ENCODE measurements around the gene KCNAB2. TPM values are rescaled to one million over a fixed set of nuclear protein-coding genes. Genes with fewer than 3 reads are reported as not detected.

The KCNAB2 gene
- total RNA-seq, 1 donor from 2014 or later: 7.2 TPM

GRCh38 chr1:6136516-6137220, 91.0 kb downstream of the KCNAB2 start:
- no peak for DNase-seq (ENCODE audit: extremely low spot score, unreplicated experiment)
- Mint-ChIP-seq H3K27ac (no peak overlapping the region), H3K27me3 (peaks cover 15% of the 10 kb centered on the region), H3K36me3 (no peaks in the 10 kb centered on the region), H3K9me3 (peaks cover 10% of the 10 kb centered on the region), H3K4me3 (no peak overlapping the region), H3K4me1 (ENCODE audit: unreplicated experiment) (no peaks in the 10 kb centered on the region)
- TF ChIP-seq CTCF (conservative IDR thresholded peaks at IDR 0.05): no peak

DNA sequence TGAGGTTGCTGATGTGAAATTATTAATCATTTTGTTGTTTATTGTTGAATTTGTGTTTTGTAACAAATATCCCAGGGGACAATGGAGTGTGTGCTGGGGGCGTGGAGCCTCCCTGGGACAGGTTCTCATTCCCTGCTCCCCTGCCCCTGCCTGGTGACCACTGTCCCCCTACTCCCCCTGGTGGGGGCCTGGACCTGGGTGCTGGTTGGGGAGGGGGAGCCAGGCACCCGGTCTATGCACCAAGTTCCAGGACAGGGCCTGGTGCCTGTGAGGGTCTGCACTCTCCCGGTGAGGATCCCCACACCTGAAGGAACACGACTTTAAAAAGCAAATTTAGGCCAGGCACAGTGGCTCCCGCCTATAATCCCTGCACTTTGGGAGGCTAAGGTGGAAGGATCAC, 92.1 kb downstream of the KCNAB2 start:
- no peaks in the 10 kb centered on the region for H3K36me3 Mint-ChIP-seq

DNA sequence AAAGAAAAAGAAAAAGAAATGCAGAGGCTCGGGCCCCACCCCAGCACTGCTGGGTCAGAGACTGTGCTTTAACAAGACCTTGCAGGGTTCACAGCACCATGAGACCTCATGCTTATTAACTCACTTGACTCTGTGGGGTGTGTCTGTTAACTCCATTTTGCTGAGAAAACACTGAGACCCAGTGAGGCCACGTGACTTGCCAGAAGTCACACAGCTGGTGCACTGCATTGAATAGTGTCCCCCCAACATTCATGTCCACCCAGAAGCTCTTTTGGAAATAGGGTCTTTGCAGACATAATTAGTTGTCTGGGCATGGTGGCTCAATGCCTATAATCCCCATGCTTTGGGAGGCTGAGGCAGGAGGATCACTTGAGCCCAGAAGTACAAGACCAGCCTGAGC, 94.7 kb downstream of the KCNAB2 start:
- Mint-ChIP-seq H3K27me3 (peaks cover 8% of the 10 kb centered on the region), H3K4me3 (no peak overlapping the region), H3K9me3 (no peaks in the 10 kb centered on the region), H3K4me1 (ENCODE audit: unreplicated experiment) (peaks cover 11% of the 10 kb centered on the region), H3K27ac (no peak overlapping the region), H3K36me3 (no peaks in the 10 kb centered on the region)
- TF ChIP-seq CTCF (conservative IDR thresholded peaks at IDR 0.05): no peak
- no peak for DNase-seq (ENCODE audit: extremely low spot score, unreplicated experiment)

More for the DNA sequence above, 92.1 kb downstream of the KCNAB2 start:
- peaks cover under 1% of the 10 kb centered on the region for H3K9me3 Mint-ChIP-seq
- TF ChIP-seq CTCF (conservative IDR thresholded peaks at IDR 0.05): no peak
- H3K4me1 Mint-ChIP-seq (ENCODE audit: unreplicated experiment): no peaks in the 10 kb centered on the region
- no peak overlapping the region for H3K4me3 Mint-ChIP-seq
- DNase-seq (ENCODE audit: extremely low spot score, unreplicated experiment): no peak
- H3K27ac Mint-ChIP-seq: no peak overlapping the region
- peaks cover 6% of the 10 kb centered on the region for H3K27me3 Mint-ChIP-seq

DNA sequence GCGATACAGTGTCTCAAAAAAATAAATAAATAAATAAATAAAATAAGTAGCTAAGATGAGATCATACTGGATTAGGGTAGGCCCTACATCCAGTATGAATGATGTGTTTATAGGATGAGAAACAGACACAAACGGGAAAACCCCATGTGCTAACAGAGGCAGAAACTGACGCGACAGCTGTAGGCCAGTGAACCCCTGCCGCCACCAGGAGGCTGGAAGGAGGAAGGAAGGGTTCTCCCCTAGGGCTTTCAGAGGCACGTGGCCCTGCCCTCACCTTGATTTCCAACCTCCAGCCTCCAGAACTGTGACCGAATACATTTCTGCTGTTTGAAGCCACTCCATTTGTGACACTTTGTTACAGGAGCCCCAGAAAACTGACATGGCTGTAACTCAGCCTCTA, 95.9 kb downstream of the KCNAB2 start:
- Mint-ChIP-seq H3K27me3 (peaks cover 14% of the 10 kb centered on the region), H3K27ac (no peak overlapping the region), H3K4me3 (no peak overlapping the region), H3K36me3 (no peaks in the 10 kb centered on the region), H3K9me3 (no peaks in the 10 kb centered on the region), H3K4me1 (ENCODE audit: unreplicated experiment) (peaks cover 11% of the 10 kb centered on the region)
- peak; percentile 46 for TF ChIP-seq CTCF (conservative IDR thresholded peaks at IDR 0.05)
- no peak for DNase-seq (ENCODE audit: extremely low spot score, unreplicated experiment)

DNA sequence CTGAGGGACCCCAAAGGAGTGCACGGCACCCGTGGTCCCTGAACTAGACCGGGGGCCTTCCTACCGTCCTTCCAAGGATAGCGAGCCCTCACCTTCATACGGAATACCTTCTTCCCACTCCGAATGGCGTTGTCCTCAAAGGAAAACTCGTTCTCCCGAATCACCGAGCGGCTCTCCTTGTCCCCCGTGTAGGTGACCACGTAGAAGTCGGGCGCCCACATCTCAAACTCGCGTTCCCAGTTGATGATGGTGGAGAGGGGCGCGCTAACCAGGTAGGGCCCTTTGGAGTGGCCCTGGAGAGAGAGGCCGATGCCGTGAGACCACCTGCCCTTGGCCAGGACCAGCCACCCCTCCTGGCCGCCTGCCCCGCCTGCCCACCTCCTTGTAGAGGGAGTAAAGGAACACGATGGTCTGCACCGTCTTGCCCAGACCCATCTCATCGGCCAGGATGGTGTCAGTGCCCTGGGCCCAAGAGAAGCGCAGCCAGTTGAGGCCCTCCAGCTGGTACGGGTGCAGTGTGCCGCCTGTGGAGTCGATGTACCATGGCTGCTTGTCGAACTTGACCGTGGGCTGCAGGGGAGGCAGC, 96.4 kb downstream of the KCNAB2 start:
- H3K4me1 Mint-ChIP-seq (ENCODE audit: unreplicated experiment): peaks cover 11% of the 10 kb centered on the region
- H3K27ac Mint-ChIP-seq: no peak overlapping the region
- H3K4me3 Mint-ChIP-seq: no peak overlapping the region
- DNase-seq (ENCODE audit: extremely low spot score, unreplicated experiment): no peak
- H3K9me3 Mint-ChIP-seq: no peaks in the 10 kb centered on the region
- H3K27me3 Mint-ChIP-seq: peaks cover 14% of the 10 kb centered on the region
- H3K36me3 Mint-ChIP-seq: no peaks in the 10 kb centered on the region
- TF ChIP-seq CTCF (conservative IDR thresholded peaks at IDR 0.05): no peak

Measured in type B pancreatic cell (in vitro differentiated cells).